HG02870 (cell line): ENCODE measurements around the gene ECT2.
"Not testable (repeated sequence)": the region's sequence is repeated elsewhere in the genome, so short reads cannot be mapped to it uniquely, and the experiment has no call there.

Source experiments
- ATAC-seq: cut with Tn5 transposase; IDR thresholded peaks from one replicate; pipeline ENCODE4 v1.9.1; 2021; ENCODE audit warnings: mild to moderate bottlenecking, moderate library complexity; ENCODE audit not compliant: unreplicated experiment

Gene ECT2

GRCh38 chr3:172804323-172804722, 53.8 kb downstream of the ECT2 start:
- no peak for ATAC-seq

- no peak for ATAC-seq
Observed at GRCh38 chr3:172808969-172809546, 58.5 kb downstream of the ECT2 start.

DNA sequence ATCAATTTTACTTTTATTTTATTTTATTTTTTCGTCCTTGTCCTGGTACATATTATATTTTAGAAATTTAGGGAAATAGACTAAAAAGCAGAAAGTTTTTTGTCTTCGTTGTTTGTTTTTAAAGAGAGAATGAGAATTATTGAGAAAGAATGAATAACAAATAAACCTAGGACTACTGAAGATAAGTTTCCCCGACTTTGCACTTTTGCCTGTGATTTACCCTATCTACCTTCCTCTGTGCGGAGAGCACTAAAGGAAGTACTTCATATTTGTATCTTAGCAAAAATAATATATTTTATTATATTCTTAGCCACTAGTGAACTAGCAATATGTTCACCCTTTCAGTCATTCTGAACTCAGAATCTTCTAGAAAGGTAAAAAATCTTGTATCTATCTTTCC, 60.6 kb downstream of the ECT2 start:
- ATAC-seq, result no peak

DNA sequence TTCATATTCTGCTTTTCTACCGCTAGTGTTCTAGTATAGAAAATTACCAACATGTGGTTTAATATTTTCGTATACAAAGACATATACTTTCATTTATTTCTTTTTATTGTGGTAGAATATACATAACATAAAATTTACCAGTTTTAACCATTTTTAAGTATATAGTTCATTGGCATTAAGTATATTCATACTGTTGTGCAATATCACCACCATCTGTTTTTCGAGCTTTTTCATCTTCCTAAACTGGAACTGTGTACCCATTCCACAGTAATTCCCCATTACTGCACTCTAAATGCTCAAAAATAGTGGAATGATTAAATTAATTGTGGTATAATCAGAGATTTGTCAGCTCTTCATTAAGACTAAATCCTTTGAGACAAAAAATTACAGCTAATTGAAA, 62.9 kb downstream of the ECT2 start:
- no peak for ATAC-seq

GRCh38 chr3:172814738-172815137, 64.2 kb downstream of the ECT2 start:
- ATAC-seq, result no peak

- ATAC-seq, result no peak
Observed at GRCh38 chr3:172815857-172816256, 65.3 kb downstream of the ECT2 start.

DNA sequence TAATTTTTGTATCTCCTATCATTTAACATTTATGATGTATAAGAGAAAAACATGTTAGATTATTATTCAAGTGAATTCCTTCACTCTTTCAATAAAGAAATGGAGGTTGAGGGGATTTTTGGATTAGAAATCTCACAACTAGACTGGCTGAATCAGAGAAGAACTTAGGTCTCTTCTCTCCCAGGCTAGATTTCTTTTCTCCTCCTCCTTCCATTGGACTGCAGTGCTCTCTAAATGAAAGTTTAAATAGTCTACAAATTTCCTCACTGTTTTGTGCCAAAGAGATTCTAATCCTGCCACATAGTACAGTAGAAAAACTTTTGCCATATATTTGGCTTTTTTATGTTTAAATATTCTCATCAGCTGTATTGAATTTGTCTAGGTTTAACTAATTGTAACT, 65.8 kb downstream of the ECT2 start:
- no peak for ATAC-seq

DNA sequence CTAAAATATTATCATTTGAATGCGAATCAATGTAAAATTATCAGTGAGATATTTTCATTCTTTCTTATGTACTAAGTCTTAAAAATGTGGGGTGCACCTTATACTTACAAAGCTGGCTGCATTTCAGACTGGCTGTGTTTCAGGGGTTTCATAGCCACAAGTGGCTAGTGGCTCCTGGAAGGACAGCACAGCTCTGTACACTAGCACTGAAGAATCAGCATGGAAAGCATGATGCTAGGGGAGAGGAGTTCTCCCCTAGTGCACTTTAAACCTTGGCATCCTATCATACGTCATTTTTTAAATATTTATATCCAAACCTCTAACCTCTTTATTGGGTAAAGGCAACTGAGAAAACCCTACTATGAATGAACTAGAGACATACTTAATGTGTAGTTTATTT, 66.4 kb downstream of the ECT2 start:
- no peak for ATAC-seq

DNA sequence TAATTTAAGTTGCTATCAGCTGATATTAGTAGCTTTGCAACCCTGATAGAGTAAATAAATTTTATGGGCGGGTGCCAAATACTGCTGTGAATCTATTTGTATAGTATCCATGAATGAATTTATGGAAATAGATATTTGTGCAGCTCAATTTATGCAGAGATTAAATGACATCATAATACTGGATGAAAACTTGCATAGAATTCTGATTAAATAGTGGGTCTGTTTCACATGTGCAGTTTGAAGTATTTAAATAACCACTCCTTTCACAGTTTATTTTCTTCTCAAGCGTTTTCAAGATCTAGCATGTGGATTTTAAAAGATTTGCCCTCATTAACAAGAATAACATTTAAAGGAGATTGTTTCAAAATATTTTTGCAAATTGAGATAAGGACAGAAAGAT, 70.0 kb downstream of the ECT2 start:
- ATAC-seq, result no peak

- no peak for ATAC-seq
Observed at GRCh38 chr3:172824229-172824628, 73.7 kb downstream of the ECT2 start.

DNA sequence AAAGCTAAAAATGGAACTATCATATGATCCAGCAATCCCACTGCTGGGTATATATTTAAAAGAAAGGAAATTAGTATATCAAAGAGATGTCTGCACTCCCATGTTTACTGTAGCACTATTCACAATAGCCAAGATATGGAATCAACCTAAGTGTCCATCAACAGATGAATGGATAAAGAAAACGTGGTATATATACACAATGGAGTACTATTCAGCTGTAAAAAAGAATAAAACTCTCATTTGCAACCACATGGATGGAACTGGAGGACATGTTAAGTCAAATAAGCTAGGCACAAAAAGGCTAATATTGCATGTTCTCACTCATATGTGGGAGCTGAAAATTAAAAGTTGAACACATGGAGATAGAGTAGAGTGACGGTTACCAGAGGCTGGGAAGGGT, 76.7 kb downstream of the ECT2 start:
- ATAC-seq, result not testable (repeated sequence)

DNA sequence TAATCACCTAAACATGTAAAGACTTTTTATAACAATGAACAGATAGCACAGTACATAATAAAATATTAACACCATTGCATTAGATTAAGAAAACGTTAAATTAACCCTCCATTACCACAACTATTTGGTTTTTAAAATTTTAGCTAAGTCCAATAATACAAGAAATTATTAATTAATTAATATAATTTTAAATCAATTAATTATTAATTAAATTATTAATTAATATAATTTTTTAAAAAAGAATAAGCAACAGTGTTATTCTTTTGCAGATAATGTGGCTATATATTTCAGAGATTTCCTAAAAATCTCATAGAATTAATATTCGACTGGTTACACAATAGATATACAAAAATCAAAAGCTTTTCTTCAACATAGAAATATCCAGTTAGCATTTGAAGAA, 82.5 kb downstream of the ECT2 start:
- ATAC-seq, result no peak

GRCh38 chr3:172836390-172836997, 86.0 kb downstream of the ECT2 start:
- peak; percentile 65 for ATAC-seq

DNA sequence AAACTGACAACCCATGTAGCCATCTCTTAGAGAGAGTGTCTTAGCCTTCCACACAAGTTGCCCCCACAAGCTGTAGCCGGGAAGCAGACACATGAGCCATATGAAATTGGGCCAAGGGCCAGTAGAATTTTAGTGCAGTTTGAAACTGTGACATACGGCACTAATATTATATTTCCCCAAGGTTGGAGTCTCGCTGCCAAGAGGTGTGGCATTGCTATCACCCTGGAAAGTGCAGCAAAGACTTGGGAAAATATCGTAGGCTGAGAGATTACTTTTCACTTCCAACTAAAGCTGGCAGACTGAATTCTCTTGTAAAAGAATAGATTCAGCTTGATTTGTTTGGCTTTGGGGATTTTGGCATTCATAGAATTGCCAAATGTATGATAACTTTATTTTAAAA, 89.2 kb downstream of the ECT2 start:
- no peak for ATAC-seq

DNA sequence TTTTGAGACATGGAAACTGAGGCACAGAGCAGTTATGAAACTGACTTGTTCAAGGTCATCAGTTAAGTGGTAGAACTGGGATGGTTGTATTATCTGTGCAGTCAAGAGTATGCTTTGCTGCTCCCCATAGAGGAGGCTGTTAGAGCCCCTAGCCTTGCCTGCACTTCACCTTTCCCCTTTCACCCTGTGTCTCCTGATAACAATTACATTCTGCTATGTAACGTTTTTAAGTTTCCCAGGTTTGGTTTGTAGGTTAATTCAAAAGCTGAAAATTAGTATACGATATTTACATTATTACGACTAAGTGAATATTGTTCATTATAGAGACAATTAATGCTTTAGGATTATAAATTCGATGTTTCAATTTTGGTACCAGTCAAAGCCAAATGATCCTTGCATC, 89.9 kb downstream of the ECT2 start:
- ATAC-seq, result no peak

DNA sequence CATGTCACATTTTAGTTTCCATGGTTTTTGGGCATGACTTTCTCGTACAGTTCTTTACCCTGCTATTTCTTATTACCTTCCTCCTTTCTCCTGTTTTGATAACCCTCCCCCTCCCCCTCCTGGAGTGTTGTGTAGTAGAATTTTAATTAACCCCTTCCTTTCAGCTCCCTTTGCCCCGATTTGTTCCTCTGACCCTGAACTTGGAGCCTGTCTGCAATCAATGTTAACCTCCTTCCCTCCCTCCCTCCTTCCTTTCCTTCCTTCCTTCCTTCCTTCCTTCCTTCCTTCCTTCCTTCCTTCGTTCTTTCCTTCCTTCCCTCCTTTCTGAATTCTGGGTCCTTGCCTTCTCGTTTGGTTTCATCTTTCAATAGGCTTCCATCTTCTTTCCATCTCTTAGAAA, 90.4 kb downstream of the ECT2 start:
- ATAC-seq, result no peak

GRCh38 chr3:172844428-172844827, 93.9 kb downstream of the ECT2 start:
- no peak for ATAC-seq

DNA sequence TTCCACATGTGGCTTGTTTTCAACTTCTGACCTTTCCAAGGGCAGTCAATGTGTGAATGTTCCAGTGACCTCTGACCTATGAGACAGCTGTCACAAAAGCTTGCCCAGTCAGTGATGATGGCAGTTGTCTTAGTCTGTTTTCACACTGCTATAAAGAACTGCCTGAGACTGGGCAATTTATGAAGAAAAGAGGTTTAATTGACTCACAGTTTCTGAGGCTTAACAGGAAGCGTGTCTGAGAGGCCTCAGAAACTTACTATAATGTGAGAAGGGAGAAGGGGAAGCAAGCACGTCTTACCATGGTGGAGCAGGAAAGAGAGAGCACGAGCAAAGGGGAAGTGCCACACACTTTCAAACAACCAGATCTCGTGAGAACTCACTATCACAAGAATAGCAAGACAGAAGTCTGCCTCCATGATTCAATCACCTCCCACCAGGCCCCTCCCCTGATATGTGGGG, 95.6 kb downstream of the ECT2 start:
- peak; percentile 54 for ATAC-seq

DNA sequence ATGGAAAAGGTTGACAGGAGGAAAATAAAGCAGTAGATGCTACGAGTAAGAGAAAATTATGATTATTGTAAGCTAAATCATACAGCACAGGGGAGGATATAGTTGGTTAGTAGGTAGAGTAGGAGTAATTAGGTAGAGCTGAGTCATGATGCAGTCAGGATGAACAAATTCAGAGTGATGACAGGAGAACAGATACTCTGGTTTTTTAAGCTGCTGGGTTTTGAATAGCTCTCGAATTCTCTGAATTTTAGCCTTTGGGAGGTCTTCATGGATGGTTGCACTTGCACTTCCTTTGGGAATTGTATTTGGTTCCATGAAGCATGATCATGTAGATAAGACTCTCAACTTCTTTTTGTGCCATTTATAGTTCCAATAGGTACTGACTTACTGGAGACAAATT, 96.2 kb downstream of the ECT2 start:
- ATAC-seq, result no peak

GRCh38 chr3:172847292-172847691, 96.8 kb downstream of the ECT2 start:
- no peak for ATAC-seq

DNA sequence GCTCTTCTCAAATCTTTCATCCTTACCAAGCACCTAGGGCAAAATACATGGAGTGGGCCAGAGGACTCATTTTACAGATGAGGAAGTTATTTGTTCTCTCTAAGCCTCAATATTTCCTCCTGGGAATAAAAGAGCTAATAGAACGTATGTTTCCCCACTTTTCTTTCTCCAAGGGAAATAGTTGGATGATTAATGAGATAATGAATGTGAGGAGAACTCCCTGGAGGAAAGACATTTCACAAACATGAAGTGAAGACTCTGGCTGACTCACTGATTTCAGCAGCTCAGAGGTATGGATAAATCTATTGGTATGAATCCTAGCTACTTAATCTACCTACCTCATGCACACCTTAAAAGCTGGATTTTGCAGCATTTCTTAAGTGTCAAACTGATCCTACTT, 98.4 kb downstream of the ECT2 start:
- no peak for ATAC-seq

- no peak for ATAC-seq
Observed at GRCh38 chr3:172853005-172853404, 102.5 kb downstream of the ECT2 start.
